MM.1S (cell line): ENCODE results near the gene HOXB2.

Experiments used
- DNase-seq: peaks from one replicate; pipeline ENCODE4 v3.0.0-alpha.2; 2015
- H2AFZ ChIP-seq: fragments of 300-600 bp; sonication (generic); 2 replicates; pipeline ENCODE4 v1.6.0; 2016; ENCODE audit warnings: antibody characterized with exemption, low read length
- H3F3A ChIP-seq: fragments of 300-600 bp; sonication (generic); 2 replicates; pipeline ENCODE4 v1.6.1; 2016; ENCODE audit warnings: mild to moderate bottlenecking, antibody characterized with exemption, low read length, moderate library complexity, mixed read lengths; ENCODE audit not compliant: insufficient read depth
- H3K27ac ChIP-seq: fragments of 300-600 bp; sonication (generic); 2 replicates; pipeline ENCODE4 v1.5.1; 2016; ENCODE audit warnings: mild to moderate bottlenecking, low read length
- H3K27me3 ChIP-seq: fragments of 300-600 bp; sonication (generic); replicated peaks from 2 replicates; pipeline ENCODE4 v1.6.0; 2016; ENCODE audit warnings: low read length; ENCODE audit not compliant: insufficient read depth
- H3K36me3 ChIP-seq: fragments of 300-600 bp; sonication (generic); replicated peaks from 2 replicates; pipeline ENCODE4 v1.6.1; 2016; ENCODE audit warnings: mild to moderate bottlenecking, low read length, mixed read lengths; ENCODE audit not compliant: insufficient read depth
- H3K4me1 ChIP-seq: fragments of 300-600 bp; sonication (generic); 2 replicates; pipeline ENCODE4 v1.6.1; 2016; ENCODE audit warnings: low read length, mixed read lengths
- H3K4me2 ChIP-seq: fragments of 300-600 bp; sonication (generic); 2 replicates; pipeline ENCODE4 v1.6.0; 2016; ENCODE audit warnings: low read depth, low read length
- H3K4me3 ChIP-seq: fragments of 300-600 bp; sonication (generic); 2 replicates; pipeline ENCODE4 v1.5.1; 2016; ENCODE audit warnings: low read length, mixed read lengths
- H3K79me2 ChIP-seq: fragments of 300-600 bp; sonication (generic); 2 replicates; pipeline ENCODE4 v1.6.1; 2016; ENCODE audit warnings: mixed run types, low read length, mixed read lengths
- H3K9ac ChIP-seq: fragments of 300-600 bp; sonication (generic); 2 replicates; pipeline ENCODE4 v1.6.1; 2016; ENCODE audit warnings: low read length, mixed read lengths
- H3K9me2 ChIP-seq: fragments of 300-600 bp; sonication (generic); replicated peaks from 2 replicates; pipeline ENCODE4 v1.6.1; 2016; ENCODE audit warnings: mild to moderate bottlenecking, low read length, mixed read lengths; ENCODE audit not compliant: insufficient read depth
- H3K9me3 ChIP-seq: fragments of 300-600 bp; sonication (generic); replicated peaks from 2 replicates; pipeline ENCODE4 v1.6.1; 2016; ENCODE audit warnings: mild to moderate bottlenecking, low read length, mixed read lengths; ENCODE audit not compliant: insufficient read depth
- H4K20me1 ChIP-seq: fragments of 300-600 bp; sonication (generic); 2 replicates; pipeline ENCODE4 v1.6.1; 2016; ENCODE audit warnings: mild to moderate bottlenecking, low read length, moderate library complexity, mixed read lengths; ENCODE audit not compliant: insufficient read depth
- EZH2 ChIP-seq: fragments of 300-600 bp; sonication (generic); optimal IDR thresholded peaks from 2 replicates; pipeline ENCODE3; 2017; ENCODE audit warnings: low read depth, mild to moderate bottlenecking, antibody characterized with exemption, low read length, mixed read lengths
- EZH2phosphoT487 ChIP-seq: fragments of 300-600 bp; sonication (generic); IDR thresholded peaks from 2 replicates; pipeline ENCODE4 v1.6.1; 2018; ENCODE audit warnings: antibody characterized with exemption, low read length
- TF ChIP-seq, protein P1 (sequence below): fragments of 300-600 bp; sonication (generic); IDR thresholded peaks from 2 replicates; pipeline ENCODE4 v1.5.1; 2016; ENCODE audit warnings: antibody characterized with exemption, low read length, mixed read lengths

The HOXB2 gene

DNA sequence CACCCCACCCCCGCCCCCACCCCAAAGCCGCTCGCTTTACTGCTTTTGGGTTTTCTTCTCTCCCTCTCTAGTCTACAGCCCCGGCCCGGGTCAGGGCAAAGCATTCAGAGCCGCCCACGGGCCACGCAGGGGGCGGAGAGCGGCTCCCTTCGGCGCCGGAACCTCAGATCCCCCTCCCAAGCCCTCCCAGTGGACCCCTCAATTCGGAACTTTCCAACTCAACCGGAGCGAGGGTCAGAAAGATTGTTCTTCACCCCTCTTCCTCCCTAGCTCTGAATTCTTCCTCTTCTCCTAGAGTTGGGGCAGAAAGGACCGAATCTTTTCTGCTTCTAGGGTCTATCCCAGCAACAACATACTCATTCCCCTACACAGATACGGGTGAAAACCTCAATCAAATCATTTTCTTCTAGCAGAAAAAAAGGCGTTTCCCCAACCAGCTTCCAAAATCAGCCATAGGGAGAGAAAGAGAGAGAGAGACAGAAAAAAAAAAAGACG is 1.0 kb downstream of the HOXB2 start:
- no peak for DNase-seq
- Histone ChIP-seq H3K9me3 (no peaks in the 10 kb centered on the region), H3K4me2 (peak overlapping the region; percentile 92), H3K36me3 (no peaks in the 10 kb centered on the region), H4K20me1 (no peaks in the 10 kb centered on the region), H3K9ac (no peak overlapping the region), H3K4me1 (peaks cover 5% of the 10 kb centered on the region; the same call in 1 of the 2 replicates), H2AFZ (0 out of 2 replicates have a peak overlapping the region, but pooled peaks have one; percentile 39), H3F3A (no peaks in the 10 kb centered on the region), H3K79me2 (no peaks in the 10 kb centered on the region), H3K4me3 (peak overlapping the region; percentile 66; the same call in 1 of the 2 replicates), H3K9me2 (no peaks in the 10 kb centered on the region), H3K27ac (no peak overlapping the region), H3K27me3 (peaks cover 16% of the 10 kb centered on the region)
- TF ChIP-seq EZH2 = no peak
- TF ChIP-seq, protein P1, sequence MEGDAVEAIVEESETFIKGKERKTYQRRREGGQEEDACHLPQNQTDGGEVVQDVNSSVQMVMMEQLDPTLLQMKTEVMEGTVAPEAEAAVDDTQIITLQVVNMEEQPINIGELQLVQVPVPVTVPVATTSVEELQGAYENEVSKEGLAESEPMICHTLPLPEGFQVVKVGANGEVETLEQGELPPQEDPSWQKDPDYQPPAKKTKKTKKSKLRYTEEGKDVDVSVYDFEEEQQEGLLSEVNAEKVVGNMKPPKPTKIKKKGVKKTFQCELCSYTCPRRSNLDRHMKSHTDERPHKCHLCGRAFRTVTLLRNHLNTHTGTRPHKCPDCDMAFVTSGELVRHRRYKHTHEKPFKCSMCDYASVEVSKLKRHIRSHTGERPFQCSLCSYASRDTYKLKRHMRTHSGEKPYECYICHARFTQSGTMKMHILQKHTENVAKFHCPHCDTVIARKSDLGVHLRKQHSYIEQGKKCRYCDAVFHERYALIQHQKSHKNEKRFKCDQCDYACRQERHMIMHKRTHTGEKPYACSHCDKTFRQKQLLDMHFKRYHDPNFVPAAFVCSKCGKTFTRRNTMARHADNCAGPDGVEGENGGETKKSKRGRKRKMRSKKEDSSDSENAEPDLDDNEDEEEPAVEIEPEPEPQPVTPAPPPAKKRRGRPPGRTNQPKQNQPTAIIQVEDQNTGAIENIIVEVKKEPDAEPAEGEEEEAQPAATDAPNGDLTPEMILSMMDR = no peak
- no peak for TF ChIP-seq EZH2phosphoT487

DNA sequence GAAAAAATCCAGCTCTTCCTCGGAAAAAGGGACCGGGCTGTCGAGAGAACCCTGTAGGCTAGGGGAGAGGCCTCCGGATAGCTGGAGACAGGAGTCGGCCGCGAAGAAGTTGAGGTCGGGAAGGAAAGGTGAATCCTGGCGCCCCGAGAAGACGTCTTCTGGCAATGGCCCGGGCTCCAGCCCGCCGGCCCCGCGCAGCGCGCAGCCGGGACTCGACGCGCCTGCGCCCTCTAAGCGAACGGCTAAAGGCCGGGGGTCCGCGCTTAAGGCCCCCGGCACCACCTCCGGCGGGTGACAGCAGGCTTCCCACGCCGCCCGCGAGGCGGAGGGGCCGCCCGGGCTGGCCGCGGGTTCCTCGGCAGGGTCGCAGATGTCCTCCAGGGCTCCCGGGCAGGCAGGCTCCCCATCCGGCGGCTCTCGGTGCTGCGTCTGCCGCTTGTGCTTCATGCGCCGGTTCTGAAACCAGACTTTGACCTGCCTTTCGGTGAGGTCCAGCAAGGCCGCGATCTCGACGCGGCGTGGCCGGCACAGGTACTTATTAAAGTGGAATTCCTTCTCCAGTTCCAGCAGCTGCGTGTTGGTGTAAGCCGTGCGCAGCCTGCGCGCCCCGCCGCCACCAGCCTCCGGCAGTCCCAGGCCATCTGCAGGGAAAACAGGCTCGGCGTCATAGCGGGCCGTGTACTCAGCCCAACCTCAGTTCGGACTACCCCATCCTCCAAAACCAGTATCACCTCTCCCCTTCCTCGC is 1.6 kb downstream of the HOXB2 start:
- no peaks in the 10 kb centered on the region for H3K36me3 ChIP-seq
- H4K20me1 ChIP-seq = no peaks in the 10 kb centered on the region
- peak; percentile 45 for DNase-seq
- H3K9me2 ChIP-seq = no peaks in the 10 kb centered on the region
- H3K27ac ChIP-seq = no peak overlapping the region
- peaks cover 5% of the 10 kb centered on the region; the same call in 1 of the 2 replicates for H3K4me1 ChIP-seq
- TF ChIP-seq EZH2phosphoT487 (no peak), EZH2 (no peak)
- TF ChIP-seq, protein P1 = peak; percentile 31; the same call in 1 of the 2 replicates
- no peaks in the 10 kb centered on the region for H3K79me2 ChIP-seq
- no peaks in the 10 kb centered on the region for H3K9me3 ChIP-seq
- H3K4me2 ChIP-seq = peak overlapping the region; percentile 92
- H3K27me3 ChIP-seq = peaks cover 16% of the 10 kb centered on the region
- H3K9ac ChIP-seq = peak overlapping the region; percentile 27; the same call in 1 of the 2 replicates
- H3K4me3 ChIP-seq = peak overlapping the region; percentile 66
- peak overlapping the region; percentile 76 for H2AFZ ChIP-seq
- H3F3A ChIP-seq = no peaks in the 10 kb centered on the region

DNA sequence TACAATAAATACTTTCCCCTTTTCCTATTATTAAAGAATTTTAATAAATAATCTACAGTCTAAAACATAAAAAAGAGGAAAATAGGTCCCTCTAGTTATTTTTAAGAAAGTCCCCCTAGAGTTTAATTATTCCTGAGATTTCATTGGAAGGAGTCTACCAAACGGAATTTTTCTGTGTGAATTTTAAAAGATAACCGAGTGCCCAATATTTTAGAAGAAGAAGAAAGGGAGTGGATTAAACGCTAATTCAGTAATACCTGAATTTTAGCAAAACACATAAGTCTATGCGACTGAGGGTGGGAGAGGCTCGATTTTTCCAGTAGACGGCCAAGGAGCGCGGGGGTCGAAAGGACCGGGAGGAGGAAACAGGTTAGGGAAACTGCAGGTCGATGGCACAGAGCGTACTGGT is 2.2 kb downstream of the HOXB2 start:
- Histone ChIP-seq H3K9me2 (no peaks in the 10 kb centered on the region), H3K4me1 (peaks cover 5% of the 10 kb centered on the region; the same call in 1 of the 2 replicates), H3K9me3 (no peaks in the 10 kb centered on the region), H3K9ac (no peak overlapping the region), H3K4me2 (peak overlapping the region; percentile 92), H2AFZ (peak overlapping the region; percentile 76; the same call in 1 of the 2 replicates), H3F3A (no peaks in the 10 kb centered on the region), H3K36me3 (no peaks in the 10 kb centered on the region), H3K27me3 (peaks cover 16% of the 10 kb centered on the region), H3K4me3 (peak overlapping the region; percentile 66), H3K79me2 (no peaks in the 10 kb centered on the region), H3K27ac (no peak overlapping the region), H4K20me1 (no peaks in the 10 kb centered on the region)
- no peak for DNase-seq
- TF ChIP-seq EZH2phosphoT487 (no peak), EZH2 (no peak)
- TF ChIP-seq, protein P1 = no peak
